BLaER1 (cell line): ENCODE data around the gene MFAP5.

Source experiments
- H3K27ac ChIP-seq: shearing (Covaris generic); formaldehyde crosslinking; 2 replicates; pipeline ENCODE4 v1.8.1; 2022
- H3K27me3 ChIP-seq: shearing (Covaris generic); formaldehyde crosslinking; 2 replicates; pipeline ENCODE4 v1.8.1; 2022
- H3K36me3 ChIP-seq: shearing (Covaris generic); formaldehyde crosslinking; 2 replicates; pipeline ENCODE4 v1.8.1; 2022
- H3K4me1 ChIP-seq: shearing (Covaris generic); formaldehyde crosslinking; 2 replicates; pipeline ENCODE4 v1.8.1; 2022
- H3K4me2 ChIP-seq: shearing (Covaris generic); formaldehyde crosslinking; 2 replicates; pipeline ENCODE4 v1.8.1; 2022
- H3K4me3 ChIP-seq: shearing (Covaris generic); formaldehyde crosslinking; 2 replicates; pipeline ENCODE4 v1.8.1; 2022
- H3K9ac ChIP-seq: shearing (Covaris generic); formaldehyde crosslinking; 2 replicates; pipeline ENCODE4 v1.8.1; 2022
- H3K9me3 ChIP-seq: shearing (Covaris generic); formaldehyde crosslinking; 2 replicates; pipeline ENCODE4 v1.8.1; 2022
- H4K20me1 ChIP-seq: shearing (Covaris generic); formaldehyde crosslinking; 2 replicates; pipeline ENCODE4 v1.8.1; 2022
- Cebpa-rat ChIP-seq: shearing (Covaris generic); IDR thresholded peaks from 2 replicates; pipeline ENCODE4 v1.8.1; 2022

MFAP5 gene

GRCh38 chr12:8696442-8697090, 33.9 kb upstream of the MFAP5 start:
- H3K9ac ChIP-seq: peak overlapping the region; percentile 93

GRCh38 chr12:8695116-8695515, 32.5 kb upstream of the MFAP5 start:
- no peaks in the 10 kb centered on the region for H3K27me3 ChIP-seq
- TF ChIP-seq Cebpa-rat: no peak
- H3K9me3 ChIP-seq: no peaks in the 10 kb centered on the region
- peak overlapping the region; percentile 92 for H3K4me2 ChIP-seq
- H3K4me3 ChIP-seq: no peak overlapping the region
- no peak overlapping the region for H3K27ac ChIP-seq
- H3K9ac ChIP-seq: no peak overlapping the region
- peaks cover 1% of the 10 kb centered on the region; the same call in 1 of the 2 replicates for H3K36me3 ChIP-seq
- peaks cover 80% of the 10 kb centered on the region for H3K4me1 ChIP-seq
- peaks cover 18% of the 10 kb centered on the region for H4K20me1 ChIP-seq

More at GRCh38 chr12:8696442-8697090, 33.9 kb upstream of the MFAP5 start:
- H3K9me3 ChIP-seq: no peaks in the 10 kb centered on the region
- H3K4me3 ChIP-seq: peak overlapping the region; percentile 96
- H3K36me3 ChIP-seq: peaks cover 9% of the 10 kb centered on the region; the same call in 1 of the 2 replicates
- H3K27me3 ChIP-seq: no peaks in the 10 kb centered on the region
- peak overlapping the region; percentile 92 for H3K4me2 ChIP-seq
- H3K27ac ChIP-seq: peak overlapping the region; percentile 94
- H3K4me1 ChIP-seq: peaks cover 81% of the 10 kb centered on the region
- no peak for TF ChIP-seq Cebpa-rat
- peaks cover 32% of the 10 kb centered on the region for H4K20me1 ChIP-seq

GRCh38 chr12:8692573-8692972, 29.9 kb upstream of the MFAP5 start:
- Histone ChIP-seq H3K27ac (peak overlapping the region; percentile 79), H3K4me2 (peak overlapping the region; percentile 58), H3K36me3 (no peaks in the 10 kb centered on the region), H3K9me3 (no peaks in the 10 kb centered on the region), H3K4me3 (no peak overlapping the region), H3K27me3 (no peaks in the 10 kb centered on the region), H4K20me1 (no peaks in the 10 kb centered on the region), H3K4me1 (peaks cover 91% of the 10 kb centered on the region), H3K9ac (peak overlapping the region; percentile 51)
- no peak for TF ChIP-seq Cebpa-rat

- Histone ChIP-seq H3K4me1 (peaks cover 91% of the 10 kb centered on the region), H3K27me3 (no peaks in the 10 kb centered on the region), H3K4me2 (peak overlapping the region; percentile 41), H3K27ac (no peak overlapping the region), H4K20me1 (no peaks in the 10 kb centered on the region), H3K4me3 (no peak overlapping the region), H3K9me3 (no peaks in the 10 kb centered on the region), H3K9ac (no peak overlapping the region), H3K36me3 (no peaks in the 10 kb centered on the region)
- no peak; the same call in 1 of the 2 replicates for TF ChIP-seq Cebpa-rat
Observed at GRCh38 chr12:8689681-8690080, 27.1 kb upstream of the MFAP5 start.

- no peak for TF ChIP-seq Cebpa-rat
- Histone ChIP-seq H3K4me2 (peak overlapping the region; percentile 71), H3K9ac (no peak overlapping the region), H3K4me3 (no peak overlapping the region), H3K27ac (no peak overlapping the region), H3K9me3 (0 out of 2 replicates have a peak, but pooled peaks cover 4% of the 10 kb centered on the region), H4K20me1 (no peaks in the 10 kb centered on the region), H3K4me1 (peaks cover 77% of the 10 kb centered on the region), H3K36me3 (no peaks in the 10 kb centered on the region), H3K27me3 (no peaks in the 10 kb centered on the region)
Observed at GRCh38 chr12:8687846-8688601, 25.4 kb upstream of the MFAP5 start.

GRCh38 chr12:8685051-8685450, 22.4 kb upstream of the MFAP5 start:
- no peak for TF ChIP-seq Cebpa-rat
- peaks cover 48% of the 10 kb centered on the region for H3K4me1 ChIP-seq
- no peaks in the 10 kb centered on the region for H3K27me3 ChIP-seq
- no peak overlapping the region for H3K4me3 ChIP-seq
- no peak overlapping the region for H3K9ac ChIP-seq
- no peaks in the 10 kb centered on the region for H3K36me3 ChIP-seq
- no peak overlapping the region for H3K27ac ChIP-seq
- peak overlapping the region; percentile 4; the same call in 1 of the 2 replicates for H3K4me2 ChIP-seq
- H3K9me3 ChIP-seq: 0 out of 2 replicates have a peak, but pooled peaks cover 4% of the 10 kb centered on the region
- no peaks in the 10 kb centered on the region for H4K20me1 ChIP-seq

- Histone ChIP-seq H4K20me1 (no peaks in the 10 kb centered on the region), H3K4me2 (no peak overlapping the region), H3K27ac (no peak overlapping the region), H3K36me3 (no peaks in the 10 kb centered on the region), H3K4me1 (peaks cover 19% of the 10 kb centered on the region; the same call in 1 of the 2 replicates), H3K9me3 (0 out of 2 replicates have a peak, but pooled peaks cover 4% of the 10 kb centered on the region), H3K4me3 (no peak overlapping the region), H3K27me3 (no peaks in the 10 kb centered on the region), H3K9ac (no peak overlapping the region)
- TF ChIP-seq Cebpa-rat: peak; percentile 80; the same call in 1 of the 2 replicates
Observed at GRCh38 chr12:8681129-8681884, 18.7 kb upstream of the MFAP5 start.

GRCh38 chr12:8680533-8680932, 17.9 kb upstream of the MFAP5 start:
- H3K27ac ChIP-seq: no peak overlapping the region
- peaks cover 23% of the 10 kb centered on the region for H3K4me1 ChIP-seq
- no peaks in the 10 kb centered on the region for H3K27me3 ChIP-seq
- no peak overlapping the region for H3K4me3 ChIP-seq
- H3K9me3 ChIP-seq: 0 out of 2 replicates have a peak, but pooled peaks cover 4% of the 10 kb centered on the region
- no peak overlapping the region for H3K9ac ChIP-seq
- no peaks in the 10 kb centered on the region for H3K36me3 ChIP-seq
- no peak overlapping the region for H3K4me2 ChIP-seq
- H4K20me1 ChIP-seq: no peaks in the 10 kb centered on the region
- TF ChIP-seq Cebpa-rat: no peak

- Histone ChIP-seq H3K9me3 (no peaks in the 10 kb centered on the region; the same call in 1 of the 2 replicates), H3K27ac (no peak overlapping the region)
Observed at GRCh38 chr12:8678661-8679111, 16.1 kb upstream of the MFAP5 start.

More at GRCh38 chr12:8678661-8679111, 16.1 kb upstream of the MFAP5 start:
- Histone ChIP-seq H3K36me3 (no peaks in the 10 kb centered on the region), H3K4me1 (peaks cover 19% of the 10 kb centered on the region), H3K4me2 (no peak overlapping the region), H3K4me3 (no peak overlapping the region), H3K27me3 (no peaks in the 10 kb centered on the region), H4K20me1 (no peaks in the 10 kb centered on the region), H3K9ac (no peak overlapping the region)
- no peak for TF ChIP-seq Cebpa-rat
